Activated CD4-positive, CD25-positive, alpha-beta regulatory T cell treated with anti-CD3 and anti-CD28 coated beads, Interleukin-2, amount 50 U/mL, for 24 hours (primary cell): ENCODE measurements around the gene SH3D21.
A peak's percentile ranks its signal among the peaks of the same experiment; 100 is the strongest.

Experiments
- ATAC-seq, 2 donors: fragments of 150-1000 bp; cut with Tn5 transposase; one replicate each; pipeline ENCODE4 v1.10.0; 2021; ENCODE audit warnings: mild to moderate bottlenecking in 1 of 2, moderate library complexity in 1 of 2

SH3D21 gene

DNA sequence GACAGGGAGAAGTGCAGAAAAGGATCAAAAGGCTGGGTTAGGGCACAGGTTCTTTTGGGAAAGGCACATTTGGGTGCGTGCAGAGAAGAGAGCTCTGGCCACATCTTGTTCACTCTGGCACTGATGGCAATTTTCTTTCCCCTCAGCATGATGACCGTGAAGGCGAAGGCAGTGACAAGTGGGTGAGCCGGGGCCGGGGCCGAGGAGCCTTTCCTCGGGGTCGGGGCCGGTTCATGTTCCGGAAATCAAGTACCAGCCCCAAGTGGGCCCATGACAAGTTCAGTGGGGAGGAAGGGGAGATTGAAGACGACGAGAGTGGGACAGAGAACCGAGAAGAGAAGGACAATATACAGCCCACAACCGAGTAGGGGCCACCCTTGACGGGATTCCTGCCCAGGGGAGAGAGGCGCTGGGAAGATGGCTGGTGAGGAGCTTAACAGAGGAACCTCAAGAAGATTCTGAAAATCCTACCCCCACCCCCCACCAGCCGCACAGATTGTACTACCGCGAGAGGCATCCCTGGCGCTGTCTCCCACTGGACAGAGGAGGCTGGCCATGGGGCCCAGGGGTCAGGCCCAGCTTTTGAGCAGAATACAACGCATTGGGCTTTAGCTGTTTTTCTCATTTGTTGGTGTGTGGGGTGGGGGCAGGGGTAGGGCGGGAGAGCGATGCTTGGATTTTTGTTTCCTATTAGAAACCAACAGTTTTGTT lies 2.4 kb upstream of the SH3D21 start:
- ATAC-seq: no peak

DNA sequence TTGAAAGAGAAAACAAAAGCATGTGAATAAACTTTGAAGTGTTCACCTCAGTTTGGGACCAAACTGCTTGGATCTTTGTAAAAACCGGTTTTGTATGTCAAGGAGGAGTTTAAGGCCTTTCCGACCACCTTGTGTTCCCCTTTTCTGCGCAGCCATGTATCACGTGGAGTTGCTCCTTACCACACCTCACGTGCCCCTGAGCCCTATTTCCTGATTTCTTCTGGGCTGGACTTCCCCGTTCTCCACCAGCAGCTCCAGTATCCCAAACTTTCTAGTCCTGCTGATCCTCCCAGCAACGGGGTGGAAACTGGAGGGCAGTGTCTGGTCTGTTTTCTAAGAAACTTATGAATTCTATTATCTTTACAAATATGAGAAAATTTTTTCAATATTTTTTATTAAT lies 1.6 kb upstream of the SH3D21 start:
- ATAC-seq: no peak

DNA sequence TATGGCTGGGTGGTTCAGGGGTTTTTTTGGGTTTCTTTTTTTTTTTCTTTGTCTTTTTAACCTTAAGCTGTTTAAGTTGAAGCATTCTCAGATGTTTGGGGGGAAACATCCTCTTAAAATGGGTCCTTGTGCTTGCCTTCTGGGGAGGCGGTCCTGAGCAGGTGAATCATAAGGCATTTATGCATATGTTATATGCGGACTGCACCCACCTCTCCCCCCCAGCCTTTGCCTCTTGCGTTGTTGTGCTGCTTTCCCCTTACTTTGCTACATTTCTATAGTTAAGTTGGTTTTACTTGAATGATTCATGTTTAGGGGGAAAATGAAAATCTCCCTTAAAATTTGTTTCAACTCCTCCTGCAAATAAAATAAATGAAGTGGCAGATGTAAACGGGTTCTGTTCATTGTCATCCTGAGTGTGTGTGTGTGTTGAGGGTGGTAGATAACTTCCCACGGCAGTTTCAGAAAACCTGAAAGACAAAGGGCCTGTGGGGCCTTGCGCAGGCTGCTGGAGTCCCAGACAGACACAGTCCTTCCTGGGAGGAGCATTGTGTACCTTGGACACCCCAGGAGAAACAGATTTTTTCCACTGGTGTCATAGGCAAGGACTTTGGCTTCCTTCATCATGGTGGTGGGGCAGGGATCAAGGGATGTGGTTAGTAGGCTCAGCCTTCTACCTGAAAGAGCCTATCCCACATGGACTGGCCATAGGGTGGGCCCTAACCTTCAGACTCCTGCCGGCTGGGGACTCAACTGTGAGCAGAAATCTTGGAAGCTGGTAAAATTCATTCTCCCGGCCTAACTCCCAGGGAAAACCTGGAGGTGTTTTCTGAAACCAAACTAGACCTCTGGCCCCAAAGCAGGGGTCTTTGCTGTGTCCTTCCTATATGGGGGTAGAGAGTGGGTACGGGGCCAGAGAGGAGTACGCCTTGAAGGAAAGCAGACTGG lies 926 bp upstream of the SH3D21 start:
- peak in 1 of 2 donors; percentile 4 for ATAC-seq

DNA sequence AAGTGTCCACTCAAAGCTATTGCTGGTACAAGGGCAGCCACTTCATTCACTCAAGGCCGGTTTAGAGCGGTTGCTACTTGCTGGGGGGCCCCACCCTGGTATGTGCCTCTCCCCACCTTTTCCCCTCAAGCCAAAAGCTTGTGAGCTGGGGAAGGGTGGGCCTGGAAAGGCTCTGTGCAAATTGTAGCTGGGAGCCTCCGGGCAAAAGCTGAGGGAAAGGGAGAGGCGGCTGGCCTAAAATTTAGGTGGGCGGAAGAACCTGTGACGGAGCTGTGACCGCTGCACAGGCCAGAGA lies 306 bp upstream of the SH3D21 start:
- no peak for ATAC-seq

DNA sequence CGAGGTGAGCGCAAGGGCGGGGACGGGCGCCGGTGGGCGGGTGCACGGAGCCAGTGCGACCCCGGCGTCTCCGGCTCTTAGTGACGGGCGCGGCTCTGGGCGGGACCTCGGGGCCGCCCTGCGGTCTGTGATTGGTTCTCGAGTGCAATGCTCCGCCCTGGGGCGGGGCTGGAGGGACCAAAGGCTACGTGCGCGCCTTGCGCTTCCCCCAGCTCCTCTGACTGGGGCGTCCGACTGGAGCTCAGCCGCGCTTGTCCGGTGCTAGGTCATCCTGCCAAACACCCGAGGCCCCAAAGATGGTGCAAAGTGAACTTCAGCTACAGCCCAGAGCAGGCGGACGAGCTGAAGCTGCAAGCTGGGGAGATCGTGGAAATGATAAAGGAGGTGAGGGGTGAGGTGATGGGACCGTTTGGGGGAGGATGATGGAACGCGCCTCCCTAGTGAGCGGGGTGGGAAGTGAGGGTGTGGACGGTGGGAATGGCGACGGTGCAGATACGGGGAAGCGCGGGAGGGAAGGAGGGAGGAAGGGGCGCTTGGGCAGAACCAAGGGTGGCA lies 811 bp downstream of the SH3D21 start:
- peak; percentile 98 to 99 for ATAC-seq

DNA sequence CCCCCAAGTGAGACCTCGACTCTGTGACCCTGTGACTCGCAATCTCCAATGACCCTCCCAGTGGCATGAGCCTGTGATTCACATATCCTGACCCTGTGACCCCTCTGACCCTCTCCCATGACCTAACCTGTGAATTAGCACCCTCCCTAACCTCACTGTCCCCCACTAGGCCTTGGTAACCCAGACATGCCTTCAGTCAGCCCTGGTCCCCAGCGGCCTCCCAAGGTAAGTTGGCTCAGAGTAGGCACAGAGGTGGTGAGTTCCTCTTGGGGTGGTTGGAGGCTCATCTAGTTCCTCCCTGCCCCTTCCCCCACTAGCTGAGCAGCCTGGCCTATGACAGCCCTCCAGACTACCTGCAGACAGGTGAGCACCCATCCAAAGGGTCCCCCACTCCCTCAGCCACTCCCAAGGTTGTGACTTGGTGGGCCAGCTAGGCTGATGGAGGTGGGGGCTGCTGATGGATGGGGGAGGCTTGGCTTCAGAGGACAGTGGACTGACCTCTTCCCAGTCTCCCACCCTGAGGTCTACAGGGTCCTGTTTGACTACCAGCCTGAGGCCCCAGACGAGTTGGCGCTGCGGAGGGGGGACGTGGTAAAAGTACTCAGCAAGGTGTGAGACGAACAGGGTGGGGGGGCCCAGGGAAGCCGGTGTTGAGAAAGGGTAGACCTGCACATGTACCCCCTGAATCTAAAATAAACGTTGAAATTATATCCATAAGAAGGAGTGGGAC lies 1.6 kb downstream of the SH3D21 start:
- no peak for ATAC-seq

DNA sequence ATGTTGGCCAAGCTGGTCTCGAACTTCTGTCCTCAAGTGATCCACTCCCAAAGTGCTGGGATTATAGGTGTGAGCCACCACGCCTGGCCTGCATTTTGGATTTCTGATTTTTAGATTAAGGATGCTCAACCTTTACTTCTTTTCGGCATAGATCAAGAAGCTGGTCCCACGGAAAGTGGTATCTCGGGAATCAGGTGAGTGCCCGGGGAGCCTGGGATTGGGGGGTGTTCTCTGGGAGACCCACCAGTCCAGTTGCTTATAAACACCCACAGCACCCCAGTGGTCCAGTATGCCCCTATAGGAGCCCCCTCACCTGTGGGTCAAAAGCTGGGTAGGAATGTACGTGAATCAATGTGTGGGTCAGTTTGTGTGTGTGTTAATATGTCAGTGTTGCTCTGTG lies 3.2 kb downstream of the SH3D21 start:
- no peak for ATAC-seq

DNA sequence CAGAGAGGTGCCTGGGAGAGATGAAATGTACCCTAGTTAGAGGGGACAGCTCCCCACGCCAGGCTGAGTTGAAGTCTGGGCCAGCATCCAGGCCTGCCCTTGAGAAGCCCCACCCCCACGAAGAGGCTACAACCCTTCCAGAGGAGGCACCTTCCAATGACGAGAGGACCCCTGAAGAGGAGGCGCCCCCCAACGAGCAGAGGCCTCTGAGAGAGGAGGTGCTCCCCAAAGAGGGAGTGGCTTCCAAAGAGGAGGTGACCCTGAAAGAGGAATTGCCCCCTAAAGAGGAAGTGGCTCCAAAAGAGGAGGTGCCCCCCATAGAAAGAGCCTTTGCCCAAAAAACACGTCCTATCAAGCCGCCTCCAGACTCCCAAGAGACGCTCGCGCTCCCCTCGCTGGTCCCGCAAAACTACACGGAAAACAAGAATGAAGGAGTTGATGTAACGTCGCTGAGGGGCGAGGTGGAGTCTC lies 14.2 kb downstream of the SH3D21 start:
- ATAC-seq: no peak

DNA sequence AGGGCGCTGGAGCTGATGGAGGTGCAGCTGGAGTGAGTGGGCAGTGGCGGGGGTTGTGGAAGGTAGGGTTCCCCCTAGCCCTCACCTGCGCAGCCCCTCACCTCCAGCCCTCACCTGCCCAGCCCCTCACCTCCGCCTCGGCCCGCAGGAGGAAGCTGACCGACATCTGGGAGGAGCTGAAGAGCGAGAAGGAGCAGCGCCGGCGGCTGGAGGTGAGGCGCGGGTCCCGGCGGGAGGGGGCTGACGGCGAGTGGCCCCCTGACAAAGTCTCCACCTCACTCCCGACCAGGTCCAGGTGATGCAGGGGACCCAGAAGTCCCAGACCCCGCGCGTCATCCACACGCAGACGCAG lies 14.6 kb downstream of the SH3D21 start:
- no peak for ATAC-seq

DNA sequence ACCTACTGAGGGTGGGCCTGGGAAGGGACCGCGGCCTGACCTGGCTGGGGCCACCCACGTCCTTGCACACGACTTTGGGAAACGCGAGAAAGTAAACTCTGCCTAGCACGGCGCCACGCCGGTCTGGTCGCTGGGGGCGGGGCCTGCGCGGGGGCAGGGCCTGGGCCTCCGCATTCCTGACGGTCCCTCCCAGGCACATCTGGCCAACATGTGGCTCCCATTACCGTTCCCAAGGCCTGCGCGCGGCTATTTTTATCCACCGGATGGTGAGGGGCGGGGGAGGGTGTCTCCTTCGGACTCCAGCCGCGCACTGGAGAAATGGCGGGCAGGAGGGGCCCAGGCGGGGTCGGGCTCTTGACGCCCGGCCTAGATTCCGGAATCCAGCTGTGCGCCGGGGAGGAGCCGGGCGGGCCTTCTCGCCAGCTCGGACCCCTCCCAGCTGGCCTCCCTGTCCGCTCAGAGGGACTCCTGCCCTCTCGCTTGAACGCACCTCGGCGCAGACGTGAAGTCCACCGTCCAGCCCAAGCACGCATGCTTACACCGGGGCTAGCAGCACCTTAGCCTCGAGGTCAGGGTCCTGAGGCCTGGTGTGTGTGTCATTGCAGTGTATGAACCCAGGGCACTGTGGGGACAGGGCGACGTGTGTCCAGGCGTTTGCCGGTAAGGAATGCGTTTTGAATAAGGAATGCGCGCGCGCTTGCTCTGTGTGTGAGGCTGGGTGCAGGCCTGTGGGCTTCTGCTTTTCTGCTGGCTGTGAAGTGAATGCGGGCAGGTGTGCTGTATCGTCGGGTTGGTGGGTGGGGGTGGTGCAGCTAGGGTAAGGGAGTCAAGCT lies 15.2 kb downstream of the SH3D21 start:
- peak; percentile 12 to 27 for ATAC-seq

DNA sequence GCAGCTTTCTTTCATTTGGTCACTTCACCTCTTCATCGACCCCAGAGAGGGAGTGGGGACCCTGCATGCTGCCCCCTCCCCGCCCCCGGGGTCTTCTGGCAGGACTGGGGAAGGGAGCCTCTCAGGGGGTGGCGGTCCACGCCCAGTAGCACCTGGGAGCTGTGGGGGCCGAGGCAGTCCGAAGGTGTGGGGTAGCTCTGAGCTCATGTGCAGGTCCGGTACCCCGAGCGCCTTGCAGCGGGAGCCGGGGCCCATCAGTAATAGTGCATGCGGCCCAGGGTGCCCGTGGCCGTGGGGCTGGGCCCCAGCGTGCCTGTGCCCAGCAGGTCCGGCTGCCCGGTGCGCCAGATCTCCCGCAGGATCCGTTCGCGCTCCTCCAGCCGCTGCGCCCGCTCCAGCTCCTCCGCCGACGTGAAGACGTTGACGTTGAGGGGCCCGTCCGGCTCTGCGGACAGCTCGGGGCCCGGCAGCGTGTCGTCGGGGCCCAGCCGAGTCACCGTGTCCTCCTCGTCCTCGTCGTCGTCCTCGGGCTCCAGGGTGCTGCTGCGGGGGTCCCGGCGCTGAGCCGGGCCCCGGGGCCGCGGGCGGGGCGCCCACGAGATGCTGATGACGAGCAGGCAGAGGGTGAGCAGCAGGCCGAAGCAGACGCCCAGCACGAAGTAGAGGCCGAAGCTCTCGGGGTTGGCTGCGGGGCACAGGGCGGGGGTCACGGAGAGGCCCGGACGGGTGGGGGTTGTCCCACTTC lies 16.0 kb downstream of the SH3D21 start:
- ATAC-seq: no peak

DNA sequence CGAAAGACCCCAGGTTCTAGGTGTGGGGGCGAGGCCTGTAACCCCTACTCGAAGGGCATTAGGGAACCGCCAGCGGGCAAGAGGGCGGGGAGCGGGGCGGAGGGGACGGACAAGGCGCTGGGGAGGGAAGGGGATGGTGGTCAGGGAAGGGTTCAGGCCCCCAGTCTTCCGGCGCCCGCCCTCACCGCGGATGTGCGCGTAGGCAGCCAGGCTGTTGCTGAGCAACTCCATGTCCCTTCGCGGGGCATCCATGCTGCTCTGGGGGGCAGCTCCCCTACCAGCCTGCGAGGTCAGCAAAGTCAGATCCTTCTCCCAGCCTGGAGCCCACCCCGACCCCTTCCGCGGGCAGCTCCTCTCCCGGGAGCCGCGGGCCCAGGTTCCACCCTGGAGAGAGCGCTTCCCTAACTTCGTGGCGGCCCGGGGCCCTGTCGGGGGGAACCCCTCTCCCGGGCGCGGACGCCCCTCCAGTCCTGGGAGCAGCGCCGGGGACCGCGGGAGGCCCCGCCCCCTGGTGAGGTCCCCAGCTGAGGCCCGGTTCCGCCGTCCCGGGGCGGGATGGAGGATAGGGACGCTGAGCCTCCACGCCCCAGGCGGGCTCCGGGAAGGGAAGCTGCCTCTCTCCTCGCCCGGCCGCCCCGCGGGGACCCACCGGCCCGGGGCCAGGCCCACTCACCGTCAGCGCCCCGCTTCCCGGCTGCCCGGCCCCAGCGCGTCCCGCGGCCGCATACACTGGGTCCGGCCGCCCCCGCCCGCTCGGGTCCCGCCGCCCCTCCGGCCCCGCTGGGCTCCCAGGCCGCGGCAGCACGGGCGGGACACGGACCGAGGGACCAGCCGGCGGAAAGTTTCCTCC lies 16.8 kb downstream of the SH3D21 start:
- peak; percentile 36 to 41 for ATAC-seq

DNA sequence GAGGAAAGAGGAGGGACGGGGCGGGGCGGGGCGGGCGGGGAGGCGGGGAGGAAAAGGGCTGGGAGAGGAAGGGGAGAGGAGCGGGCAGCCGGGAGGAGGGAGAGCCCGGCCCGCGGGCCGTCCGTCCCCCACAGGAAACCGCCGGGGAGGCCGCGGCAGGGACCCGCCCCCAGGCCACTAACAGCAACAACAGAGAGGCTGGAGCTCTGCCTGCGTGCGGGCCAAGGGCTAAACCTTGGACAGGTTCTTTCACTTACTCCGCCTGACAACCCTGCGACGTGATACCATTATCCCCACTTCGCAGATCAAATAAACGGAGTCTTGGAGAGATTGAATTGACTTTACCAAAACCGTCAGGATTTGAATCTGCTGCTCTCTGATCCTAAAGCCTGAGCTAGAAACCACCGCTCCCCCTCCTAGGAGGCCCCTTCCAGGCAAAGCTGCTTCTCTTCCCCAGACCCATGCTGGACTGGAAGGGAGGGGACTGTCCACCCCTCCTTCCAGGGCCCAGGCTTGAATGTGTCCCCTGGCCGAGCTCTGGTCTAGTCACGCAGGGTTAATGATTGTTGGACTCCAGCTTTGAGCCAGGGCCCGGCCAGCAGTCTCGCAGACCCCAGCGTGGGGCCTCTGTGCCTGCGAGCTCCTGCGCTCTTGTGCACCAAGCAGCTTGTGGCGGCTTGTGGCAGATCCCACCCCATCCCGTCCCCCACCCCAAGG lies 17.6 kb downstream of the SH3D21 start, which contains the start of gene EVA1B:
EVA1B (minus strand) TSS at position 10 of the 717 bp plus-strand sequence. CDS start 608 bp downstream, outside the sequence.
- ATAC-seq: peak; percentile 47 to 52

DNA sequence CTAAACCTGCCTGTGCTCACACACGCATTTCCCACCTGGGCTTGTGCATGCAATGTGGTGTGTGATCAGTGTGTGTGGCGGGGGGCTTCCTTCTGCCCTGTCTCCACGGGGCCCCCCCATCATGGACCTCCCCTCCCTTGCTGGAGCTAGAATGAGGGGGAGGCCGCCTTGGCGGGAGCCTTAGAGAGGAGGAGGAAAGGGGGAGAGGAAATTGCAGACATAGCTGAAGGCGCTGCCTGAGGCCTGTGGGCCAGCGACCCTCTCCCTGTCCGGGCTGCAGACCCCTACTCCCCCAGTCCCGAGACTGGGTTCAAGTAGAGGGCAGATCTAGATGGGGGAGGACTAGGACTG lies 18.2 kb downstream of the SH3D21 start:
- no peak for ATAC-seq

DNA sequence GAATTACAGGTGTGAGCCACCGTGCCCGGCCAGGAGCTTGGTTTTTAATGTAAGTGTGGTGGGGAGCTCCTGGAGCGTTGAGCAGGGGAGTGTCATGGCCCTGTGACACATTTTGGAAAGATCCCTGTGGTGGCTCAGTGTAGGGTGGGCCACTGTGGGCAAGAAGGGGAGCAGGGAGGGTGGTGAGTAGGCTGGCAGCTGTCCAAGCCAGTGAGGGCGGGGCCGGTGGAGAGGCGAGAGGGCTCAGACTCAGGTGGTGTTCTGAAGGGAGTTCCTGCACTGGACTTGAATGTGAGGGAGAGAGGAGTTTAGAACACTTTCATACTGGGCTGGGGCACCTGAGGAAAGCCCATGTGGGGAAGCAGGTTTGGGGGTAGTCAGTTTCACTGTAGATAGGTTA lies 20.3 kb downstream of the SH3D21 start:
- ATAC-seq: no peak

DNA sequence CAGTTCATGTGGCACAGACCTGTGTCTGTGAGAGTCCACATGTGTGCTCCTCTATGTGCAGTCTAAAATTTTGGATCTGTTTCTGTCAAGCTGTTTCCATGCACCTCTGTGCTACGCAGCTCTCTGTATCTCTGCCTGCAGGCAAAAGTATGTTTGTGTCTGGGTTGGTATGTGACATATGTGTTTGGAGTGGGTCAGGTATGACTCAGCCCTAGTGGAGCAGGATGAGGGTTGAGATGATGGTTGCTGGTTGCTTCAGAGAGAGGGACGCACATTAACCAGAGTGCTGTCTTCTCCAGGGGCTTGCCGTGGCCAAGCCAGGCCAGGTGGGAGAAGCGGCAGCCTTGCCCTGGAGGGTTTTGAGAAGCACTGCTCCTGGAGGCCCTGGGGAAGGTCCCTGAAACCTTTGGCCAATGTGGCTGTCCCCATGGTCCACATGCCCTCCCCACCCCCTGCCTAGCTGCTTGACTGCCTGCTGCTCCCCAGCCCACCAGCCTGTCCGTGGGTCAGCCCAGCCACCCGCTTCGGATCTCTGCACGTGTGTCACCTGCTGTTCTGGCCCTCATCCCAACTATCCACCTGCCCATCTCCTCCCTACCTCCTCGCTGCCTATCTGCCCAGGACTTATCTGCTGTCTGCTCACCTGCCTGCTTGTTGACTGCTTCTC lies 21.4 kb downstream of the SH3D21 start:
- peak in 1 of 2 donors; percentile 31 for ATAC-seq

DNA sequence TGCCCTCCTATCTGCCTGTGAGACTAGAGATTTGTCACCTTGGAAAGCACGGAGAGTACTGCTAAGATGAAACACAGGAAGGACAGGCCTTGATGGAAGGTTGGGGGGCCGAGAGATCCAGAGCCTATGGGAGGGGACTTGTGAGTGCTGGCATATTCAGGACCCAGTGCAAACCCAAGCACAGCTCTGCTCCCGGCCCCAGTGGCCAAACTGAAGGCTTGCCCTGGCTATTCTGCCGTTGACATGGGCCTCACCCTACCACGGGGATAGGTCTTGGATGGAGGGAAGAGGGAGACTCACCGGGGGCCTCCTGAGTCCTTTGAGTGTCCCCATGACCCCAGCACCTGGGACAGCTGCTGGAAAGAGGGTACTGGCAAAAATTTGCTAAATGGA lies 21.9 kb downstream of the SH3D21 start:
- ATAC-seq: no peak

DNA sequence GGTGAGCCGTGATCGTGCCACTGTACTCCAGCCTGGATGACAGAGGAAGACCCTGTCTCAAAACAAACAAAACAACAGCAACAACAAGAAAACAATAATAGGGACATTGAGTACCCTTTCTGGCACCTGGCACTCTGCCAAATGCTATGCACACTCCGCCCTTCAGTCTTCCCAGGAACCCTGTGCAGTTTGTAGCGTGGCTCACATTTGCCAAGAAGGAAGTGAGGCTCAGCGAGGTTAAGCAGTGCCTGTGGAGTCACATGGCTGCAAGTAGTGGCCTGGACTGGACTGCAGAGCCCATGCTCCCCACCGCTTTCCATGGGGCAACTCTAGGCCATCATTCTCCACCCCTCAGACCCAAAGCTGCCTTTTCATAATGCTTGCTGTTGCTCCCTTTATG lies 22.5 kb downstream of the SH3D21 start:
- ATAC-seq: no peak

DNA sequence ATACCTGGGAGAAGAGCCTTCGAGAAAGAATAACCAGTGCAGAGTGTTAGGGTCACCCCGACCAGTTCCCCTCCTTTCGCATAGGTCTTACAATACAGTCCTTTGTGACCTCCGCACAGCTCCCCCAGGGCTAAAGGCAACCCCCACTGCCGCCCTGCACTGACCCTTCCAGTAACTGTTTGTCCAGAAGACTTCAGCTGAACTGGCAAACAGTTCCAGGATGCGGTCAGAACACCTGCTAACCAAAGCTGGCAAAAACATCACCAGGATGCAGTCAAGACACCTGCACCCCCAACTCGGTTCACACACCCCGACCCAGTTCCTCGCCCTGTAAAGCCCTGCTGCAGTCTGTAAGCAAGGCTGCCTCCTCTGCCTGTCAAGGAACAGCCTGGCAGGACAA lies 23.6 kb downstream of the SH3D21 start:
- no peak for ATAC-seq
